Measurements from ENCODE around the gene EFNB3. TPM values are rescaled to one million over a fixed set of nuclear protein-coding genes. Genes with fewer than 3 reads are reported as not detected.

The EFNB3 gene
- total RNA-seq, 1 donor from 2014 or later = 0.78 TPM

- intact Hi-C loops (cut with DNase I) = no loop called here
- DNase-seq (ENCODE audit: low spot score) = no peak
These were observed 11.2 kb downstream of the EFNB3 start for GRCh38 chr17:7715936-7716886.

- intact Hi-C loops (cut with DNase I) = loop anchor here (1.0 kb wide), 1 partner anchor 29 kb away; the partner anchor contains the start of gene WRAP53
These were observed 12.1 kb downstream of the EFNB3 start, which contains the start of gene DNAH2 for GRCh38 chr17:7716901-7717755. Gene DNAH2, plus strand, starts transcription at chr17:7717744. Its CDS starts 1,991 bp downstream, at chr17:7719735.

GRCh38 chr17:7717756-7718350 lies 12.9 kb downstream of the EFNB3 start:
- DNase-seq (ENCODE audit: low spot score) = no peak
- intact Hi-C loops (cut with DNase I) = loop anchor here (1.0 kb wide), 1 partner anchor 30 kb away; the partner anchor contains the start of gene WRAP53

More at GRCh38 chr17:7716901-7717755, 12.1 kb downstream of the EFNB3 start, which contains the start of gene DNAH2:
- peak; percentile 83 for DNase-seq (ENCODE audit: low spot score)

- no peak for DNase-seq (ENCODE audit: low spot score)
- intact Hi-C loops (cut with DNase I) = no loop called here
These were observed 14.7 kb downstream of the EFNB3 start for GRCh38 chr17:7719661-7720060.

- intact Hi-C loops (cut with DNase I) = no loop called here
- DNase-seq (ENCODE audit: low spot score) = no peak
These were observed 15.1 kb downstream of the EFNB3 start for GRCh38 chr17:7720125-7720524.

GRCh38 chr17:7721612-7722011 lies 16.6 kb downstream of the EFNB3 start:
- intact Hi-C loops (cut with DNase I) = no loop called here
- no peak for DNase-seq (ENCODE audit: low spot score)

GRCh38 chr17:7727886-7728285 lies 22.9 kb downstream of the EFNB3 start:
- intact Hi-C loops (cut with DNase I) = no loop called here
- no peak for DNase-seq (ENCODE audit: low spot score)

- intact Hi-C loops (cut with DNase I) = no loop called here
- no peak for DNase-seq (ENCODE audit: low spot score)
These were observed 24.8 kb downstream of the EFNB3 start for GRCh38 chr17:7729816-7730215.

- no peak for DNase-seq (ENCODE audit: low spot score)
- intact Hi-C loops (cut with DNase I) = no loop called here
These were observed 28.1 kb downstream of the EFNB3 start for GRCh38 chr17:7732981-7733539.

- DNase-seq (ENCODE audit: low spot score) = no peak
- intact Hi-C loops (cut with DNase I) = no loop called here
These were observed 32.6 kb downstream of the EFNB3 start for GRCh38 chr17:7737601-7738000.

- intact Hi-C loops (cut with DNase I) = loop anchor here (5.0 to 10.0 kb wide), 4 partner anchors 83 to 318 kb away; no protein-coding TSS in a partner anchor
- no peak for DNase-seq (ENCODE audit: low spot score)
These were observed 34.7 kb downstream of the EFNB3 start for GRCh38 chr17:7739746-7740145.

GRCh38 chr17:7740481-7741001 lies 35.5 kb downstream of the EFNB3 start:
- no peak for DNase-seq (ENCODE audit: low spot score)
- intact Hi-C loops (cut with DNase I) = loop anchor here (5.0 to 10.0 kb wide), 4 partner anchors 82 to 317 kb away; no protein-coding TSS in a partner anchor

- intact Hi-C loops (cut with DNase I) = loop anchor here (2.0 to 10.0 kb wide), 5 partner anchors 80 to 315 kb away; no protein-coding TSS in a partner anchor
- no peak for DNase-seq (ENCODE audit: low spot score)
These were observed 37.7 kb downstream of the EFNB3 start for GRCh38 chr17:7742729-7743128.

GRCh38 chr17:7744416-7744815 lies 39.4 kb downstream of the EFNB3 start:
- intact Hi-C loops (cut with DNase I) = loop anchor here (5.0 to 10.0 kb wide), 4 partner anchors 78 to 313 kb away; no protein-coding TSS in a partner anchor

GRCh38 chr17:7745748-7746470 lies 40.9 kb downstream of the EFNB3 start:
- peak; percentile 76 for DNase-seq (ENCODE audit: low spot score)
- intact Hi-C loops (cut with DNase I) = loop anchor here (10.0 kb wide), 1 partner anchor 149 kb away; no protein-coding TSS in a partner anchor

More at GRCh38 chr17:7744416-7744815, 39.4 kb downstream of the EFNB3 start:
- DNase-seq (ENCODE audit: low spot score) = no peak

- intact Hi-C loops (cut with DNase I) = loop anchor here (10.0 kb wide), 1 partner anchor 147 kb away; no protein-coding TSS in a partner anchor
- no peak for DNase-seq (ENCODE audit: low spot score)
These were observed 42.7 kb downstream of the EFNB3 start for GRCh38 chr17:7747635-7748071.

- no peak for DNase-seq (ENCODE audit: low spot score)
- intact Hi-C loops (cut with DNase I) = loop anchor here (10.0 kb wide), 1 partner anchor 147 kb away; no protein-coding TSS in a partner anchor
These were observed 43.2 kb downstream of the EFNB3 start for GRCh38 chr17:7748076-7748775.
